ENCODE results near the gene TMEM40.

GRCh38 chr3:12755754-12756153, 3.3 kb downstream of the TMEM40 start:
- TF ChIP-seq CTCF (IDR thresholded peaks at IDR 0.05; ENCODE audit: low read depth, low read length): no peak
- TF ChIP-seq EZH2phosphoT487 (IDR thresholded peaks at IDR 0.05; ENCODE audit: low read depth): no peak

Data from OCI-LY3 (cell line).